ENCODE results near the gene ABCB1. TPM values are rescaled to one million over a fixed set of nuclear protein-coding genes. Genes with fewer than 3 reads are reported as not detected.

ABCB1 gene
- total and polyA plus RNA-seq, 10 of the 15 experiments (the other 5 are each of a cell fraction or from before 2014, with no cell fraction given), result 0.40 to 13.9 (median 1.9) TPM

DNA sequence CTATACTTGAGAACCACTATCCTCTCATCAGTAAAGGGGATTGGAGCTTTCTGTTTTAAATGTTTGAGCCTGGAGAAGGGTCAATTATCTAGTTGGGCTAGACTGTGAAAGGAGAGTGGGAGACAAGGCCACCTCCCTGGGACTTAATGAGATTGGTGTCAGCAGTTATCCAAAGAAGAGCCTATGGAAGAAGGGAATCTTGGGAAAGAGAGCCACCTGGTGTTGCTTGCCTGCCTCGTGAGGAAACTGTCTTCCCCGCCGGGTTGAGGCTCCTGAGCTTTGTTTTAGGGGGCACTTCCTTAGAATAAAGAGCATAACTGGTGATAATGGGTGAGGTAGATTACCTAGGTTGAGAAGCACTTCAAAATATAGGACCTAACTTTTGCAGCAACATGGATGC, 93.2 kb downstream of the ABCB1 start:
- no peaks in the 10 kb centered on the region for H3K79me2 ChIP-seq (ENCODE audit: control insufficient read depth, insufficient read depth, low read length)
- H3K9me3 ChIP-seq (replicated peaks; ENCODE audit: control insufficient read depth, insufficient read depth, low read length), result no peaks in the 10 kb centered on the region
- in situ Hi-C loops (cut with MboI), result loop anchor here (10.0 kb wide), 1 partner anchor 607 kb away; no protein-coding TSS in a partner anchor
- intact Hi-C loops (cut with micrococcal nuclease; ENCODE audit: unreplicated experiment), result loop anchor here (5.0 kb wide), 4 partner anchors 115 to 605 kb away; partner anchors contain the start of genes DBF4 and SLC25A40
- no peaks in the 10 kb centered on the region for H3K36me3 ChIP-seq (ENCODE audit: control insufficient read depth in 2 of 2, insufficient read depth in 2 of 2, low read length in 1 of 2)
- H3K27ac ChIP-seq (ENCODE audit: control insufficient read depth, insufficient read depth), result no peak overlapping the region
- ATAC-seq (no peak), DNase-seq (ENCODE audit: low read depth, low spot score) (no peak), FAIRE-seq (no peak)
- no peak overlapping the region for H3K9ac ChIP-seq (ENCODE audit: control insufficient read depth, insufficient read depth, low read length)
- SMC1A ChIA-PET (ENCODE audit: uncharacterized antibody, unreplicated experiment), result interaction anchor here (0.6 to 3.8 kb wide), 9 partner anchors 11 to 380 kb away, joined by 3 to 32 read pairs (median 3); partner anchors contain the start of gene ABCB1
- CTCF ChIA-PET, result interaction anchor here (1.0 to 3.9 kb wide), 8 partner anchors 13 to 662 kb away, joined by 3 to 31 read pairs (median 6); no protein-coding TSS in a partner anchor
- H4K20me1 ChIP-seq (ENCODE audit: control insufficient read depth, insufficient read depth), result no peaks in the 10 kb centered on the region
- no peak overlapping the region for H3K4me3 ChIP-seq
- H3K4me1 ChIP-seq (ENCODE audit: control insufficient read depth, insufficient read depth, low read length), result no peaks in the 10 kb centered on the region
- H3K4me2 ChIP-seq (ENCODE audit: control insufficient read depth, insufficient read depth), result no peak overlapping the region
- TF ChIP-seq, protein P1, sequence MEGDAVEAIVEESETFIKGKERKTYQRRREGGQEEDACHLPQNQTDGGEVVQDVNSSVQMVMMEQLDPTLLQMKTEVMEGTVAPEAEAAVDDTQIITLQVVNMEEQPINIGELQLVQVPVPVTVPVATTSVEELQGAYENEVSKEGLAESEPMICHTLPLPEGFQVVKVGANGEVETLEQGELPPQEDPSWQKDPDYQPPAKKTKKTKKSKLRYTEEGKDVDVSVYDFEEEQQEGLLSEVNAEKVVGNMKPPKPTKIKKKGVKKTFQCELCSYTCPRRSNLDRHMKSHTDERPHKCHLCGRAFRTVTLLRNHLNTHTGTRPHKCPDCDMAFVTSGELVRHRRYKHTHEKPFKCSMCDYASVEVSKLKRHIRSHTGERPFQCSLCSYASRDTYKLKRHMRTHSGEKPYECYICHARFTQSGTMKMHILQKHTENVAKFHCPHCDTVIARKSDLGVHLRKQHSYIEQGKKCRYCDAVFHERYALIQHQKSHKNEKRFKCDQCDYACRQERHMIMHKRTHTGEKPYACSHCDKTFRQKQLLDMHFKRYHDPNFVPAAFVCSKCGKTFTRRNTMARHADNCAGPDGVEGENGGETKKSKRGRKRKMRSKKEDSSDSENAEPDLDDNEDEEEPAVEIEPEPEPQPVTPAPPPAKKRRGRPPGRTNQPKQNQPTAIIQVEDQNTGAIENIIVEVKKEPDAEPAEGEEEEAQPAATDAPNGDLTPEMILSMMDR (IDR thresholded peaks at IDR 0.05 in 2 of 3, conservative IDR thresholded peaks at IDR 0.05 in 1 of 3; ENCODE audit: control insufficient read depth in 2 of 3, extremely low read depth in 1 of 3, insufficient read depth in 1 of 3, low read depth in 3 of 3, low read length in 3 of 3), result peak in 1 of 3 experiments; percentile 13; a peak in 1 of 6 replicates
- no peak for TF ChIP-seq BACH1 (IDR thresholded peaks at IDR 0.05; ENCODE audit: borderline replicate concordance)
- H2AFZ ChIP-seq (ENCODE audit: control insufficient read depth, low read depth, low read length), result no peak overlapping the region
- H3K27me3 ChIP-seq (replicated peaks in 1 of 2; ENCODE audit: control insufficient read depth in 2 of 2, insufficient read depth in 2 of 2, low read length in 1 of 2), result no peaks in the 10 kb centered on the region
- POLR2A ChIA-PET, result interaction anchor here (0.6 kb wide), 1 partner anchor 272 kb away, joined by 4 read pairs; no protein-coding TSS in a partner anchor
- BruUV-seq (replicated peaks), result no TSS peak
- RAD21 ChIA-PET (ENCODE audit: unreplicated experiment), result interaction anchor here (0.6 to 2.2 kb wide), 2 partner anchors 108 to 118 kb away, joined by 3 to 6 read pairs; no protein-coding TSS in a partner anchor
- WGBS (ENCODE audit: insufficient coverage, insufficient replicate concordance, low lambda C conversion rate, missing lambda C conversion rate), result 96% methylated on average over 3 of the region's 3 CpGs

All from GM12878 (cell line).